ENCODE results near the gene LEF1.

DNA sequence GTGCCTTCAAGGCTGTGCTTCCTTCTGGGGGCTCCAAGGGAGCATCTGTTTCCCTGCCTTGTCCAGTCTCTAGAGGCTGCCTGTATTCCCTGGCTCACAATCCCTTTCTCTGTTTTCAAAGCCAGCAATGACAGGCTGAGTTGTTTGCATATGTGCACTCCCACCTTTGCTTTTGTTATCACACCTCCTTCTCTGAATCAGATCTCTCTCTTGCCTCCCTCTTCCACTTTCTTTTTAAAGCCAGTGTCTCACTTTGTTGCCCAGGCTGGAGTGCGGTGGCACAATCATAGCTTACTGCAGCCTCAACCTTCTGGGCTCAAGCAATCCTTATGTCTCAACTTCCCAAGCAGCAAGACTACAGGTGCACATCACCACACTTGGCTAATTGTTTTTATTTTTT is 37.1 kb upstream of the LEF1 start:
- TF ChIP-seq, protein P1, sequence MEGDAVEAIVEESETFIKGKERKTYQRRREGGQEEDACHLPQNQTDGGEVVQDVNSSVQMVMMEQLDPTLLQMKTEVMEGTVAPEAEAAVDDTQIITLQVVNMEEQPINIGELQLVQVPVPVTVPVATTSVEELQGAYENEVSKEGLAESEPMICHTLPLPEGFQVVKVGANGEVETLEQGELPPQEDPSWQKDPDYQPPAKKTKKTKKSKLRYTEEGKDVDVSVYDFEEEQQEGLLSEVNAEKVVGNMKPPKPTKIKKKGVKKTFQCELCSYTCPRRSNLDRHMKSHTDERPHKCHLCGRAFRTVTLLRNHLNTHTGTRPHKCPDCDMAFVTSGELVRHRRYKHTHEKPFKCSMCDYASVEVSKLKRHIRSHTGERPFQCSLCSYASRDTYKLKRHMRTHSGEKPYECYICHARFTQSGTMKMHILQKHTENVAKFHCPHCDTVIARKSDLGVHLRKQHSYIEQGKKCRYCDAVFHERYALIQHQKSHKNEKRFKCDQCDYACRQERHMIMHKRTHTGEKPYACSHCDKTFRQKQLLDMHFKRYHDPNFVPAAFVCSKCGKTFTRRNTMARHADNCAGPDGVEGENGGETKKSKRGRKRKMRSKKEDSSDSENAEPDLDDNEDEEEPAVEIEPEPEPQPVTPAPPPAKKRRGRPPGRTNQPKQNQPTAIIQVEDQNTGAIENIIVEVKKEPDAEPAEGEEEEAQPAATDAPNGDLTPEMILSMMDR (IDR thresholded peaks at IDR 0.05; ENCODE audit: low read depth, low read length): no peak
- TF ChIP-seq MAX (IDR thresholded peaks at IDR 0.05; ENCODE audit: low read depth, low read length) (no peak), MYC (IDR thresholded peaks at IDR 0.05; ENCODE audit: low read depth, low read length) (no peak)

Data from NB4 (cell line).